C4-2B (cell line): ENCODE measurements around the gene CDCP2.

ENCODE experiments used
- CTCF ChIP-seq: fragments of 450-650 bp; conservative IDR thresholded peaks from 2 replicates; pipeline ENCODE4 v1.5.1; 2017; ENCODE audit warnings: mild to moderate bottlenecking
- ZFX ChIP-seq: fragments of 450-650 bp; IDR thresholded peaks from 2 replicates; pipeline ENCODE4 v1.6.1; 2017

- TF ChIP-seq CTCF (no peak), ZFX (no peak)
These were observed 24.0 kb upstream of the CDCP2 start for GRCh38 chr1:54176621-54177327.
